BLaER1 (cell line): ENCODE results near the gene PLS1.
"Not testable (repeated sequence)": the region's sequence is repeated elsewhere in the genome, so short reads cannot be mapped to it uniquely, and the experiment has no call there.

Experiments used
- H3K27ac ChIP-seq: shearing (Covaris generic); formaldehyde crosslinking; 2 replicates; pipeline ENCODE4 v1.8.1; 2022
- H3K27me3 ChIP-seq: shearing (Covaris generic); formaldehyde crosslinking; 2 replicates; pipeline ENCODE4 v1.8.1; 2022
- H3K36me3 ChIP-seq: shearing (Covaris generic); formaldehyde crosslinking; 2 replicates; pipeline ENCODE4 v1.8.1; 2022
- H3K4me1 ChIP-seq: shearing (Covaris generic); formaldehyde crosslinking; 2 replicates; pipeline ENCODE4 v1.8.1; 2022
- H3K4me2 ChIP-seq: shearing (Covaris generic); formaldehyde crosslinking; 2 replicates; pipeline ENCODE4 v1.8.1; 2022
- H3K4me3 ChIP-seq: shearing (Covaris generic); formaldehyde crosslinking; 2 replicates; pipeline ENCODE4 v1.8.1; 2022
- H3K9ac ChIP-seq: shearing (Covaris generic); formaldehyde crosslinking; 2 replicates; pipeline ENCODE4 v1.8.1; 2022
- H3K9me3 ChIP-seq: shearing (Covaris generic); formaldehyde crosslinking; 2 replicates; pipeline ENCODE4 v1.8.1; 2022
- H4K20me1 ChIP-seq: shearing (Covaris generic); formaldehyde crosslinking; 2 replicates; pipeline ENCODE4 v1.8.1; 2022
- Cebpa-rat ChIP-seq: shearing (Covaris generic); IDR thresholded peaks from 2 replicates; pipeline ENCODE4 v1.8.1; 2022

Gene PLS1

DNA sequence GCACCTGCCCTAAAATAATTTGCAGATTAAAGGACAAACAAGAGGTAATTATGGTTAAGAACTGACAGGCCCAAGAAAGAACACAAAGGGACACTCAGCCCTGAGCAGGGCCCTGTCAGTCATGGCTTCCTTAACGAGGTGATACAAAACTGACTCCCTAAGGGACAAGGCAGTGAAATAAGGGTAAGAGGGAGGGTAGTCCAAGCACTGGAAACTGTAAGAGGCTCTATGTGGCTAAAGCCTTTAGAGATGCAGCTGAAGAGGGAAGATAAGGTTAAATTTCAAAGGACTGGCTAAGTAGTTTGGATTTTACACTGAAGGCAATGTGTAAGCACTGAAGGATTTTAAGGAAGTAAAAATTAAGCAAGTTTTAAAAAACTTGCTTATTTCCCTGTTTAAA, 21.5 kb upstream of the PLS1 start:
- peaks cover 18% of the 10 kb centered on the region; the same call in 1 of the 2 replicates for H4K20me1 ChIP-seq
- H3K9ac ChIP-seq: no peak overlapping the region; the same call in 1 of the 2 replicates
- H3K27ac ChIP-seq: no peak overlapping the region
- no peak overlapping the region for H3K4me3 ChIP-seq
- H3K36me3 ChIP-seq: peaks cover 44% of the 10 kb centered on the region
- no peak for TF ChIP-seq Cebpa-rat
- H3K4me1 ChIP-seq: peaks cover 23% of the 10 kb centered on the region
- no peaks in the 10 kb centered on the region for H3K27me3 ChIP-seq
- H3K9me3 ChIP-seq: no peaks in the 10 kb centered on the region; the same call in 1 of the 2 replicates
- no peak overlapping the region for H3K4me2 ChIP-seq

DNA sequence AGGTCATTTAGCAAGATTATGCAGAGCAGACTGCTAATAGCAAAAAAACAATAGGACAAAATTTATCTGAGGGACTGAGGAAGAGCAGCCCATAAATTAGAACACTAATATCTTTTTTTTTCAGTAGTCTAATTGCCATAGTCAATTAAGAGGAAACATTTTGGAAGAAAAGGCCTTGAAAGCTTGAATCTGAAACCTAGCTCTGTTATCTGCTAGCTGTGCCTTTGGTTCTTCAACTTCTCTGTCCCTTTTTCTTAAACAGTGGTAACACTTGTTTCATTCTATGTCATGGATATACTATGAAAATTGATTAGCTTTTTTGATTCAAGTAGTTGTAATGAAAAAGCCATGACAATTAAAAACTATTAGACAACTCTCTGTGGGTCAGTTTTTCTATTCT, 19.4 kb upstream of the PLS1 start:
- Histone ChIP-seq H3K9ac (no peak overlapping the region), H3K27me3 (no peaks in the 10 kb centered on the region), H4K20me1 (peaks cover 18% of the 10 kb centered on the region; the same call in 1 of the 2 replicates), H3K27ac (no peak overlapping the region), H3K9me3 (no peaks in the 10 kb centered on the region), H3K4me3 (no peak overlapping the region), H3K4me1 (peaks cover 26% of the 10 kb centered on the region), H3K36me3 (peaks cover 23% of the 10 kb centered on the region), H3K4me2 (peak overlapping the region; percentile 94)
- no peak for TF ChIP-seq Cebpa-rat

DNA sequence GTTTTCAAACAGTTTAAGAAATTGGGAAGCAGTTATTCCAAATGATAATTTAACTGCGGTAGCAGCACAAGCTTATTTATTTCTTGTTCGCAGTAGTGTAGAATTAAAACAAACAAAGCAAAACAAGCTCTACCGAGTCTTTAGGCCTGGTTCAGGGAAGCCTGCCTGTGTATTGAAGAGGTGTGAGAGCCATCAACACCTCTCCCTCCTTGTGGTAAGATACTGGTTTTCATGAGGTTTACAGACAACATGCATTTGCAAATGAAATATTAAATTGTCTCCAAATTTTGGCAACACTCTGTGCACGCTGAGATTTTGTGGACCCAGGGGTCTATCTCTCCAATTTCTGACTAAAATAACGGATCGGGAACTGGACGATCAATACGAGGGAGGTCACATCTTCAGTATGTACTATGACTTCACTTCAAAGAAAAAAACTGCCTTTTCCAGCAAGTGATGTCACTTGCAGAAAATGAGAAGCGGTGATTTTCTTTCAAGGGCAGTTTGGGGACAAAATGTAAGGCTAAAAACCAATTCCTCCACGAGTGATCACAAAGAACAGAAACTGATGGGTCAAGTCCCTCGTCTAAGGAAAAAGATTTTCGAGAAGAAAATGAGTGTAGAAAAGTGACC, 18.4 kb upstream of the PLS1 start:
- peak overlapping the region; percentile 86 for H3K27ac ChIP-seq
- peak overlapping the region; percentile 95 for H3K9ac ChIP-seq
- TF ChIP-seq Cebpa-rat: no peak
- H3K27me3 ChIP-seq: no peaks in the 10 kb centered on the region
- H3K9me3 ChIP-seq: no peaks in the 10 kb centered on the region
- peaks cover 18% of the 10 kb centered on the region; the same call in 1 of the 2 replicates for H4K20me1 ChIP-seq
- H3K36me3 ChIP-seq: peaks cover 13% of the 10 kb centered on the region
- H3K4me2 ChIP-seq: peak overlapping the region; percentile 94
- peaks cover 26% of the 10 kb centered on the region for H3K4me1 ChIP-seq
- H3K4me3 ChIP-seq: peak overlapping the region; percentile 94

DNA sequence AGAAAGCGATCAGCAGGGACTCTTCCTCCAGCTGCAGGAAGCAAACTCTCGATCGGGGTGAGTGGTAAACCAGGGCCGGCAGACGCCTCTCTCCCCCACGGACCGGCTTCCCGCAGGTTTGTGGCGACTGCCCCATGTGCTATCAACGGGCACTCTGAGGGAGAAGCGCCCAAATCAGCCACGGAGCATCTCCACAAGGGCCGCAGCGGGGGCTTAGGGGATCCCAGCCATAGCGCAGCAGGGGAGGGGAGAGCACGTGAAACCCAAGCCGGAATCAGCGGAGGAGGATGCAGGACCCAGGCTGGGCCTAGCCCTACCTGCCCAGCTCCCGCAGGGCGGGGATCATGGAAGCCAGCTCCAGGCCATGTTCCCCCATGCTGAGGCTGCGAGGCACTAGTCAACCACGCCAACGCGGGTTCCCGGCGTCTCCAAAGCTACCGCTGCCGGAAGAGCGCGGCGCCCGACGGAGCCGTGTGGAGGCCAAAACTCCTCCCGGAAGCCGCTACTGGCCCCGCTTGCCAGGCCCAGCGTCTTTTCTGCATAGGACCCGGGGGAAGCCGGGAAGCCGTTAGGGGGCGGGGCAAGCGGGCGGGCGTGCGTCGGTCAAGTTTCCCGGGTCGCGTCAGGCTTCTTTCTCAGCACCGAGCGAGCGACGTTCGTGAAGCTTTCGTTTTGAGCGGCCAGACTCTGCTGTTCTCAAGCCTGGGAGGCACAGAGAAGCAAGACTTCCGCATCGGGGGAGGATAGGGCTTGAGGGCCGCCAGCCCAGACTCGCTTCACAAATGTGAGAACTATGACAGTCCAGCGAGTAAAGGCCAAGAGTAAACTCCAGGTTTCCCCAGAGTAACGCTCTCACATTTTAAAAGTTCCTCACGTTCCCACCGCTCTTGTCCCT, 17.6 kb upstream of the PLS1 start, which contains the start of gene ATR:
Gene ATR (minus strand): TSS at position 405 of the 895 bp plus-strand sequence. CDS start 29 bp downstream, at position 376.
- Histone ChIP-seq H3K4me2 (peak within 1 kb of the TSS; percentile 94), H3K4me3 (peak within 1 kb of the TSS; percentile 94), H3K9ac (peak within 1 kb of the TSS; percentile 95), H3K4me1 (peaks cover 26% of the 10 kb centered on the region), H3K9me3 (no peaks in the 10 kb centered on the region), H3K36me3 (0 out of 2 replicates have a peak, but pooled peaks cover 9% of the 10 kb centered on the region), H3K27ac (peak within 1 kb of the TSS; percentile 86), H3K27me3 (no peaks in the 10 kb centered on the region), H4K20me1 (peaks cover 18% of the 10 kb centered on the region; the same call in 1 of the 2 replicates)
- no peak for TF ChIP-seq Cebpa-rat

DNA sequence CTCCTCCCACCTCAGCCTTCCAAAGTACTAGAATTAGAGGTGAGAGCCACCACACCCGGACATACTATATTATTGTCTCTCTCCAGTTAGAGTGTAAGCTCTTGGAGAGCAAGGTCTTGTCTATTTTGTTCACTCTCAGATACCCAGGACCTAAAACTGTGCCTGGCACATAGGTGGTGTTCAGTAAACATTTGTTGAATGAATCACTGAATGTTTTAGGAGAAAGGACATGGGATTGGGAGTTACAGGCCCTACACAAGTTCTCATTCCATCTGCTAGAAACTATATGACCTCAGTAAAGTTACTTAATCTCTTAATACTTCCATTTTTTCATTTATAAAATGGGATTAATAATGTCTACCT, 16.2 kb upstream of the PLS1 start:
- Histone ChIP-seq H3K9me3 (no peaks in the 10 kb centered on the region), H3K27me3 (no peaks in the 10 kb centered on the region), H3K4me1 (peaks cover 26% of the 10 kb centered on the region), H3K27ac (no peak overlapping the region), H3K4me2 (peak overlapping the region; percentile 82), H4K20me1 (peaks cover 8% of the 10 kb centered on the region; the same call in 1 of the 2 replicates), H3K36me3 (0 out of 2 replicates have a peak, but pooled peaks cover 9% of the 10 kb centered on the region), H3K9ac (no peak overlapping the region), H3K4me3 (no peak overlapping the region)
- TF ChIP-seq Cebpa-rat: no peak

DNA sequence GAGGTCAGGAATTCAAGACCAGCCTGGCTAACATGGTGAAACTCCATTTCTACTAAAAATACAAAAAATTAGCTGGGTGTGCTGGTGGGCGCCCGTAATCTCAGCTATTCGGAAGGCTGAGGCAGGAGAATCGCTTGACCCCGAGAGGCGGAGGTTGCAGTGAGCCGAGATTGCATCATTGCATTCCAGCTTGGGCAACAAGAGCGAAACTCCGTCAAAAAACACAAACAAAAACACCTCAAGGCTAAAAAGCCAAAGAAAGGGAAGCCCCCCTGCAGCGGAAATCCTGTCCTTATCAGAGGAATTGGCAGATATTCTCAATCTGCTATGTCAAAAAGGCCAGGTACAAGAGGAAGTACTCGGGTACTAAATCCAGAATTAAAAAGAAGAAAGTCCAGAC, 15.1 kb upstream of the PLS1 start:
- H3K27me3 ChIP-seq, H3K36me3 ChIP-seq, H3K27ac ChIP-seq, H3K4me2 ChIP-seq, H3K4me3 ChIP-seq, H3K9ac ChIP-seq, H4K20me1 ChIP-seq, H3K9me3 ChIP-seq: not testable (repeated sequence)
- H3K4me1 ChIP-seq: peaks cover 26% of the 10 kb centered on the region

DNA sequence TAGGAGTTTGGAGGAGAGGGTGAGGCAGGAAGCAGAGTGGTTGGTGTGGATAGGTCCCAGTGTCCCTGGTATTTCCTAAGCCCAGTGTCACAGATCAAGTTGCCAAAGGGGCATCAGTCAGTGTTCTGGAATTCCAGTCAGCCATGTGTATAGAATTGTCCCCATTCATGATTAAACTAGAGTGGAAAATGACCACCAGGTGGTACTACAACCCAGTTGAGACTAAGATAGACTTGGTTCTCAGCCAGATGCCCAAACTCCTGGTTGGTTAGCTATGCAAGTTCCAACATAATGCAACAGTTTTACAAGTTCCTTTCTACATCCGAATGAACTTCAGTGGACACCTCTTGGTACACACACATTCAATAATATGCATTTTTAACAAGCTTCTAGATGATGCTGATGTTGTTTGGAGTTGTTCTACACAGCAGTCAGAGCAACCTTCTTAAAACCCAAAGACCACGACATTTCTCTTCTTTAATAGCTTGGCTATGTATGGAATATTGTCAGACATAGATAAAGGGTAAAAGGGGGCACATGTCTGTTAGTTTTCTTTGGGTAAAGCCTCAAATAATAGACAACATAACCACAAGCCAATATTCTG, 9.3 kb upstream of the PLS1 start:
- Histone ChIP-seq H3K9ac (no peak overlapping the region), H3K4me3 (no peak overlapping the region), H3K4me1 (no peaks in the 10 kb centered on the region), H3K9me3 (no peaks in the 10 kb centered on the region), H3K36me3 (no peaks in the 10 kb centered on the region), H3K4me2 (no peak overlapping the region), H3K27ac (no peak overlapping the region), H3K27me3 (no peaks in the 10 kb centered on the region), H4K20me1 (no peaks in the 10 kb centered on the region)
- no peak for TF ChIP-seq Cebpa-rat

DNA sequence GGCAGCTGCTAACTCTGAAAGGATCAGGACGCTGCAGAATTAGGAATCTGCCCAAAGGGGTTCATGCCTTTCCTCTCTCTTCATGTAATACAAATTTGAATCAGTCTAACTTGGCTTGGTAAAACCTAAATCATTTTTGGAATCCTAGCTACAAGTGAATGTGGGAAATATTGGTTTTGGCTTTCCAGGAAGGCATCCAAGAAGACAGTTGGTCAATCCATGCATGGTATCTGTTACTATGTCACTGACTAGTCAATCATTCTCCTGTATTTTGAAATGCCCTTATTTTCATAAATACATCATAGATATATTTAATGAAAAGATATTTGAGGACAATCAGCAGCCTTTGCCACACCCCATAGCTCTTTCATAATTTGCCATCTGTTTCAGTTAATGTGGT, 7.5 kb upstream of the PLS1 start:
- no peaks in the 10 kb centered on the region for H3K36me3 ChIP-seq
- no peak overlapping the region for H3K9ac ChIP-seq
- H4K20me1 ChIP-seq: no peaks in the 10 kb centered on the region
- H3K4me1 ChIP-seq: no peaks in the 10 kb centered on the region
- no peaks in the 10 kb centered on the region for H3K27me3 ChIP-seq
- TF ChIP-seq Cebpa-rat: no peak
- H3K27ac ChIP-seq: no peak overlapping the region
- no peaks in the 10 kb centered on the region for H3K9me3 ChIP-seq
- H3K4me3 ChIP-seq: no peak overlapping the region
- H3K4me2 ChIP-seq: no peak overlapping the region

DNA sequence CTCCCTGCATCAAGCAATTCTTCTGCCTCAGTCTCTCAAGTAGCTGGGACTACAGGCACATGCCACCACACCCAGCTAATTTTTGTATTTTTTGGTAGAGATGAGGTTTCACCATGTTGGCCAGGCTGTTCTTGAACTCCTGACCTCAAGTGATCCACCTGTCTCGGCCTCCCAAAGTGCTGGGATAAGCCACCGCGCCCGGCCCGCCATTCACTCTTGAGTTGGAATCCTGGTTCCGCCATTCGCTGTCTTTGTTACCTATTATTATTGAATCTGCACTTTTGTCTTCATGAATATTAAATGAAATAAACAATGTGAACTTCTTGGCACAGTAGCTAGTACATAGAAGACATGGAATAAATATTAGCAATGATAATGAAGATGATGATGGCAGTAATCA, 3.9 kb upstream of the PLS1 start:
- peaks cover 14% of the 10 kb centered on the region for H3K4me1 ChIP-seq
- not testable (repeated sequence) for H3K4me2 ChIP-seq, H3K9me3 ChIP-seq, H4K20me1 ChIP-seq, H3K4me3 ChIP-seq, H3K36me3 ChIP-seq, H3K27ac ChIP-seq, H3K27me3 ChIP-seq, H3K9ac ChIP-seq

DNA sequence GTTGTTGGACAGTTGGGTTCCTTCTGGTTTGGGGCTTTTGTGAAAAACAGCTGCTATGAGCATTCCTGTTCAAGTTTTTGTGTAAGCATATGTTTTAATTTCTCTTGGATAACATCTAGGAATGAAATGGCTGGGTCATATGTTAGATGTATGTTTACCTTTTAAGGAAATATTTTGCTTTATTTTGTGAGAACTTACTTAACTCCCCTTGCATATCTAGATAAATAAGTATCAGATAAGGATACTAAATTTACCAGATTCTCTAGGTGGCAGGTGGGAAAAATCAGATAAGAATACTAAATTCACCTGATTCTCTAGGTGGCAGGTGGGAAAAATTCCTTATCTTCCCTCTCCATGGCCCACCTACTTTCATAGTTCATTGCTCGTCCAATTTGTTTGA, 1.1 kb upstream of the PLS1 start:
- TF ChIP-seq Cebpa-rat: no peak
- Histone ChIP-seq H3K4me1 (peaks cover 21% of the 10 kb centered on the region), H3K27ac (no peak overlapping the region), H3K4me3 (no peak overlapping the region), H3K9me3 (no peaks in the 10 kb centered on the region), H3K9ac (no peak overlapping the region), H3K36me3 (no peaks in the 10 kb centered on the region), H3K4me2 (no peak overlapping the region), H4K20me1 (no peaks in the 10 kb centered on the region), H3K27me3 (no peaks in the 10 kb centered on the region; the same call in 1 of the 2 replicates)
